Gastroesophageal sphincter (tissue), 3 donors: Measurements from ENCODE around the gene CHODL.

Experiments
- EP300 ChIP-seq: sonication (generic); formaldehyde crosslinking; IDR thresholded peaks from one replicate; pipeline ENCODE4 v1.6.1; 2017; ENCODE audit warnings: antibody characterized with exemption, mild to moderate bottlenecking
- POLR2A ChIP-seq, 2 donors: fragments of 450-650 bp; IDR thresholded peaks; one replicate each; pipeline ENCODE4 v1.6.1; 2017; ENCODE audit warnings: antibody characterized with exemption in 2 of 2, mild to moderate bottlenecking in 2 of 2, moderate library complexity in 1 of 2
- POLR2AphosphoS5 ChIP-seq: sonication (generic); formaldehyde crosslinking; IDR thresholded peaks from one replicate; pipeline ENCODE4 v1.6.1; 2017; ENCODE audit warnings: antibody characterized with exemption
- TF ChIP-seq, protein P1 (sequence below), 4 experiments: fragments of 200-600 bp in 2 of 4; fragments of 450-650 bp in 2 of 4; sonication (generic) in 1 of 4; IDR thresholded peaks; one replicate each; pipeline ENCODE4 v1.5.1; 2017 to 2019; ENCODE audit warnings: antibody characterized with exemption in 4 of 4, mild to moderate bottlenecking in 2 of 4, moderate library complexity in 2 of 4

GRCh38 chr21:18244671-18245463 is at the start of gene CHODL:
- TF ChIP-seq, protein P1, sequence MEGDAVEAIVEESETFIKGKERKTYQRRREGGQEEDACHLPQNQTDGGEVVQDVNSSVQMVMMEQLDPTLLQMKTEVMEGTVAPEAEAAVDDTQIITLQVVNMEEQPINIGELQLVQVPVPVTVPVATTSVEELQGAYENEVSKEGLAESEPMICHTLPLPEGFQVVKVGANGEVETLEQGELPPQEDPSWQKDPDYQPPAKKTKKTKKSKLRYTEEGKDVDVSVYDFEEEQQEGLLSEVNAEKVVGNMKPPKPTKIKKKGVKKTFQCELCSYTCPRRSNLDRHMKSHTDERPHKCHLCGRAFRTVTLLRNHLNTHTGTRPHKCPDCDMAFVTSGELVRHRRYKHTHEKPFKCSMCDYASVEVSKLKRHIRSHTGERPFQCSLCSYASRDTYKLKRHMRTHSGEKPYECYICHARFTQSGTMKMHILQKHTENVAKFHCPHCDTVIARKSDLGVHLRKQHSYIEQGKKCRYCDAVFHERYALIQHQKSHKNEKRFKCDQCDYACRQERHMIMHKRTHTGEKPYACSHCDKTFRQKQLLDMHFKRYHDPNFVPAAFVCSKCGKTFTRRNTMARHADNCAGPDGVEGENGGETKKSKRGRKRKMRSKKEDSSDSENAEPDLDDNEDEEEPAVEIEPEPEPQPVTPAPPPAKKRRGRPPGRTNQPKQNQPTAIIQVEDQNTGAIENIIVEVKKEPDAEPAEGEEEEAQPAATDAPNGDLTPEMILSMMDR (IDR thresholded peaks at IDR 0.05) = no peak
- TF ChIP-seq EP300 = no peak
- TF ChIP-seq POLR2A (IDR thresholded peaks at IDR 0.05) = no peak
- no peak for TF ChIP-seq POLR2AphosphoS5
